T-cell (primary cell): ENCODE data around the gene NXPH2. TPM values are rescaled to one million over a fixed set of nuclear protein-coding genes. Genes with fewer than 3 reads are reported as not detected.

ENCODE experiments used
- ATAC-seq, 4 experiments: fragments of 200-7000 bp in 3 of 4; fragments of 150-1000 bp in 1 of 4; cut with Tn5 transposase; replicated peaks in 1 of 4; 1 replicate in 3 of 4; 2 replicates in 1 of 4; pipeline ENCODE4 v1.10.0; 2021; ENCODE audit warnings: moderate library complexity in 3 of 4, mild to moderate bottlenecking in 2 of 4, moderate number of reproducible peaks in 1 of 4
- CTCF ChIA-PET, 2 donors: fragments of 300-600 bp; sonication (Branson Sonifier 250); formaldehyde crosslinking; loops; one replicate each; lab custom pipeline; 2022; ENCODE audit warnings: antibody characterized with exemption in 2 of 2; lab: Charles Lee
- POLR2A ChIA-PET, 2 donors: fragments of 300-600 bp; sonication (Branson Sonifier 250); formaldehyde crosslinking; loops; one replicate each; lab custom pipeline; 2022; ENCODE audit warnings: antibody characterized with exemption in 2 of 2; lab: Charles Lee
- DNase-seq, 35 experiments: peaks; one replicate each; pipeline versions ENCODE4 v3.0.0 to v3.0.0-alpha.2; 2013 to 2023
- H3K27ac ChIP-seq: one replicate; pipeline ENCODE4 v1.5.1; 2013; ENCODE audit warnings: low read length
- H3K27me3 ChIP-seq, 2 experiments: replicated peaks in 1 of 2; 1 replicate in 1 of 2; 2 replicates in 1 of 2; pipeline versions ENCODE4 v1.6.1 to v1.7.0; 2013; ENCODE audit warnings: low read length in 1 of 2, mixed read lengths in 1 of 2; ENCODE audit not compliant: control insufficient read depth in 2 of 2, insufficient read depth in 2 of 2; ENCODE audit errors: extremely low read depth in 1 of 2
- H3K36me3 ChIP-seq, 2 donors: 1 replicate in 1 of 2; 2 replicates in 1 of 2; pipeline versions ENCODE4 v1.6.1 to v1.7.0; 2013; ENCODE audit warnings: low read length in 1 of 2; ENCODE audit not compliant: control insufficient read depth in 2 of 2, insufficient read depth in 1 of 2; ENCODE audit errors: extremely low read depth in 1 of 2
- H3K4me1 ChIP-seq, 2 experiments: 1 replicate in 1 of 2; 2 replicates in 1 of 2; pipeline versions ENCODE4 v1.6.1 to v1.7.0; 2013; ENCODE audit warnings: low read length in 2 of 2, mixed read lengths in 1 of 2; ENCODE audit not compliant: insufficient read depth in 2 of 2, control insufficient read depth in 1 of 2; ENCODE audit errors: extremely low read depth in 1 of 2
- H3K4me3 ChIP-seq, 2 donors: 1 replicate in 1 of 2; 2 replicates in 1 of 2; pipeline versions ENCODE4 v1.5.1 to v1.7.0; 2013; ENCODE audit warnings: mild to moderate bottlenecking in 2 of 2, low read length in 1 of 2, moderate library complexity in 1 of 2; ENCODE audit not compliant: control insufficient read depth in 1 of 2; ENCODE audit errors: extremely low read depth in 1 of 2
- H3K9me3 ChIP-seq: 2 replicates; pipeline ENCODE4 v1.7.0; 2013
- H3K27ac Mint-ChIP-seq, 2 donors: one replicate each; pipeline ENCODE4 v1.8.0; 2020 to 2021; ENCODE audit warnings: mild to moderate bottlenecking in 2 of 2, mixed read lengths in 2 of 2
- H3K27me3 Mint-ChIP-seq, 2 donors: one replicate each; pipeline ENCODE4 v1.8.0; 2021 to 2022; ENCODE audit warnings: mixed read lengths in 2 of 2
- H3K36me3 Mint-ChIP-seq: one replicate; pipeline ENCODE4 v1.8.0; 2021; ENCODE audit warnings: mixed read lengths
- H3K4me1 Mint-ChIP-seq, 3 donors: one replicate each; pipeline ENCODE4 v1.8.0; 2020 to 2022; ENCODE audit warnings: mixed read lengths in 3 of 3, mild to moderate bottlenecking in 1 of 3
- H3K4me3 Mint-ChIP-seq, 3 donors: one replicate each; pipeline ENCODE4 v1.8.0; 2020 to 2022; ENCODE audit warnings: mild to moderate bottlenecking in 3 of 3, mixed read lengths in 3 of 3, moderate library complexity in 3 of 3
- H3K9me3 Mint-ChIP-seq, 3 donors: one replicate each; pipeline ENCODE4 v1.8.0; 2020 to 2022; ENCODE audit warnings: mixed read lengths in 3 of 3
- WGBS: methylation state at CpG from one replicate; pipeline ENCODE4 v1.1.5; 2013; ENCODE audit warnings: missing lambda C conversion rate; ENCODE audit not compliant: insufficient coverage; 5-methylcytosine and 5-hydroxymethylcytosine counted together
- total RNA-seq, 35 experiments: library from RNA in 6 of 35; stranded (reverse) in 6 of 35; fragments of 120-200 nt in 1 of 35; gene quantifications; one replicate each; pipeline versions ENCODE4 v1.2.1 to v1.2.4 and lab custom pipeline; 2013 to 2026

NXPH2 gene
- total RNA-seq, 5 donors from 2014 or later (not counting 1 experiment from before 2014, with no cell fraction given): not detected

DNA sequence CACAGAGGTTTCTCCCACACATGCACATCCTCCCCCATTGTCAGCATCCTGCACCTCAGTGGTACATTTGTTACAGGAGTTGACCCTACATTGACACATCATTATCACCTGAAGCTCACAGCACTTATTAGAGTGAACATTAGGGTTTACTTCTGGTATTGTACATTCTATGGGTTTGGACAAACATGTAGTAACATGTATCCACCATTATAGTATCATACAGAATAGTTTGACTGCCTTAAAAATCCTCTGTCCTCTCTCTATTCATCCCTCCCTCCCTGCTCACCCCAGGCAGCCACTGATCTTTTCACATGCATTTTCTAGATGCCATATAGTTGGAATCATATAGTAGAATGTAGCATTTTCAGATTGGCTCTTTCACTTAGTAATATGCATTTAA, 53.5 kb downstream of the NXPH2 start:
- ATAC-seq (no peak), DNase-seq (no peak)
- no peaks in the 10 kb centered on the region for H3K9me3 ChIP-seq
- H3K27me3 Mint-ChIP-seq: peaks cover 2 to 4% of the 10 kb centered on the region in 2 donors
- H3K9me3 Mint-ChIP-seq: peaks cover 0 to 6% (median 0%) of the 10 kb centered on the region in 3 donors
- no peak overlapping the region for H3K4me3 Mint-ChIP-seq
- H3K4me1 Mint-ChIP-seq: no peaks in the 10 kb centered on the region
- no peaks in the 10 kb centered on the region for H3K36me3 ChIP-seq
- no peak overlapping the region for H3K27ac Mint-ChIP-seq
- POLR2A ChIA-PET: no interaction called here
- H3K27me3 ChIP-seq: no peaks in the 10 kb centered on the region
- no peak overlapping the region for H3K4me3 ChIP-seq
- no peak overlapping the region for H3K27ac ChIP-seq
- H3K4me1 ChIP-seq: no peaks in the 10 kb centered on the region
- CTCF ChIA-PET: no interaction called here
- H3K36me3 Mint-ChIP-seq: no peaks in the 10 kb centered on the region

DNA sequence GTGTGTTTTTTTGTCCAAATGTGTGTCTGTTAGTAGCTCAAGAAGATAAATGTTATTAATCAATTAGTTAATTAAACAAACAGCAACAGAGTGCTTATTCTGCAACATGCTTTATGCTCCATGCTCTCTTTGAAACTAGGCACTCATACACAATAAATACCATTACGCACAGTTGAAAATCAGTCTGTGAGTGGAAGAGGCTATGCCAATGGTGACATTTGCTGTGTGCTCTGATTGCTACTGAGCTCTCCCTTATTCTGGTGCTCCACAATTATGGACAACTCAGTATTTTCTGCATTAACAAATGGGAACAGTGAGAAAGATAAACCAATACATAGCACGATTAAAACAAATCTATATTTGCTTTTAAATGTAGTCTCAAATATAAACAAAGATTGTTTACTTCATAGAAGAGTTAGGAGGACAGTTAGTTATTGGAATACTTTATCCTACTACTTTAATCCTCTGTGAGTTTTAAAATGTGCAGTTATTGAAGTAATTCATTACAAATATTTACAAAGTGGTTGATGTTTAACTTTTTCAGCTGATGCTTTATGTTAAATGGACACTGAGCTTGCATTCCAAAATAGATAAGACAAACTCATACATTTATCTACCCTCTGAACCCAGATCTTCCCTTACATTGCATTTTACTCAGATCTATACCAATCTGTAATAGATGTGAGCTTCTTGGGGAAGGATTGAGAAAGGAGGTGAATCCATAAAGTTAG, 55.3 kb downstream of the NXPH2 start:
- ChIA-PET CTCF (interaction anchor here in 1 of 2 donors (0.8 kb wide), 1 partner anchor 14 kb away, joined by 3 read pairs; no protein-coding TSS in a partner anchor), POLR2A (no interaction called here)
- DNase-seq (no peak), ATAC-seq (no peak)
- H3K36me3 ChIP-seq: no peaks in the 10 kb centered on the region
- no CpG with 5 or more reads among the region's 2 CpGs for WGBS
- no peak overlapping the region for H3K4me3 Mint-ChIP-seq
- H3K36me3 Mint-ChIP-seq: no peaks in the 10 kb centered on the region
- peaks cover 0 to 6% (median 0%) of the 10 kb centered on the region in 3 donors for H3K9me3 Mint-ChIP-seq
- no peaks in the 10 kb centered on the region for H3K4me1 Mint-ChIP-seq
- H3K9me3 ChIP-seq: no peaks in the 10 kb centered on the region
- H3K27ac ChIP-seq: no peak overlapping the region
- no peak overlapping the region for H3K27ac Mint-ChIP-seq
- no peaks in the 10 kb centered on the region for H3K4me1 ChIP-seq
- peaks cover 0 to 2% of the 10 kb centered on the region in 2 donors for H3K27me3 Mint-ChIP-seq
- no peak overlapping the region for H3K4me3 ChIP-seq
- H3K27me3 ChIP-seq: no peaks in the 10 kb centered on the region

DNA sequence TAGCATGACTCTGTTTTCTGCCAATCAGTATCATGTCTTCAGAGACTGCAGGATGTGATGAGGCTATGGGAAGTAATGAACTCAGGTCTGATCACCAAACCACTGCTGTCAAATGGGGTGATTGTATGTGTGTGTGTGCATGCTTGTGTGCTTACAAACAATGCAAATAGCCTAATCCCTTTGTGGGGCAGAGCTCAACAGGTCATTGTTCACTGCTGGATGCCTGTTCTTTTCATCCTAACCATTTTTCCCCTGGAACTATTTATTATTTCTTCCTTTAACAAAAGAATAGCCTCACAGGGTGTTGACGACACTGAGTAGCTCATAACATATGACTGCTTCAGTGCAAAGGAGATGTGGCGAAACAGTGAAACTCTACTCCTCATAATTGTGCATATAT, 55.9 kb downstream of the NXPH2 start:
- DNase-seq: no peak

DNA sequence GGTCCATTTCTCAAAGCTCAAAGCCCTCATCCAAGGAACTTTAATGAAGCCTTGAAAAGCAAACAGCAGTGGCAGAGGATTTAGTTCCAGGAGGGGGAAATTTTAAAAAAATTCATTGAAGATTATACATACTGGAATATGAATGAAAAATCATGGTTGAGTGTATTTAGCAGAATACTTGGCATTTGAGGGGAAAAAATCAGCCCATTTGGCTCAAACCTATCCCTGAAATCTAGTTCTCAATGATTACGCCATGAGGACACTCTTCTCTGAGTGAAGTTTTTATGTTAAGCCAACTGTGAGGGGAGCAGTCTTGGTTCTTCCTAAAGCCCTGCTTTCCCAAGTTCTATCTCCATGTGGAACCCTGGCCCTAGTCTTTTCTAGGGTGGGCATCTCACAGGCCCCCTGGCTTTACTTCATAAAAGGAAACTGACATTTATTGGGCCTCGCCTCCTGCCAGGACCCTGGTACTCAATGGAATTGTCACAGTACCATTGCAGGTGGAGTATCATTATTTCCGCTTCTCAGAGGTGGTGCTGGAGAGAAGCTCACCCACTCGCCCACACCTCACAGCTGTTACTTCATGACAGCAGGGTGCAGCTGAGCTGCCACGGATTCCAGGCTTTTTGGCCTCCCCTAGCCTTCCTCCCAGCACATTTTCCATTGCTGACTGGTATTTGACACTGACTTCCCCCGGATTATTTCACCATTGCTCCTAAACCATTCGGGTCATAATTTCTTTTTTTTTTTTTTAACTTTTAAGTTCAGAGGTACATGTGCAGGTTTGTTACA, 56.8 kb downstream of the NXPH2 start:
- no peak for DNase-seq
- 65% methylated on average over 4 of the region's 7 CpGs for WGBS
- Histone ChIP-seq H3K27me3 (no peaks in the 10 kb centered on the region), H3K36me3 (no peaks in the 10 kb centered on the region), H3K9me3 (no peaks in the 10 kb centered on the region), H3K4me3 (no peak overlapping the region), H3K27ac (no peak overlapping the region), H3K4me1 (no peaks in the 10 kb centered on the region)
- Mint-ChIP-seq H3K4me1 (no peaks in the 10 kb centered on the region), H3K36me3 (no peaks in the 10 kb centered on the region), H3K27ac (no peak overlapping the region), H3K4me3 (no peak overlapping the region), H3K9me3 (no peaks in the 10 kb centered on the region), H3K27me3 (peaks cover 0 to 2% of the 10 kb centered on the region in 2 donors)
- CTCF ChIA-PET: no interaction called here
- ATAC-seq: no peak
- POLR2A ChIA-PET: no interaction called here

More for the DNA sequence above, 55.9 kb downstream of the NXPH2 start:
- peaks cover 0 to under 1% (median 0%) of the 10 kb centered on the region in 3 donors for H3K9me3 Mint-ChIP-seq
- no peak for ATAC-seq
- Histone ChIP-seq H3K4me3 (no peak overlapping the region), H3K36me3 (no peaks in the 10 kb centered on the region), H3K9me3 (no peaks in the 10 kb centered on the region), H3K4me1 (no peaks in the 10 kb centered on the region), H3K27ac (no peak overlapping the region), H3K27me3 (no peaks in the 10 kb centered on the region)
- H3K4me1 Mint-ChIP-seq: no peaks in the 10 kb centered on the region
- ChIA-PET POLR2A (interaction anchor here in 1 of 2 donors (0.6 kb wide), 1 partner anchor 20 kb away, joined by 5 read pairs; no protein-coding TSS in a partner anchor), CTCF (interaction anchor here in 1 of 2 donors (0.8 kb wide), 1 partner anchor 14 kb away, joined by 3 read pairs; no protein-coding TSS in a partner anchor)
- no peaks in the 10 kb centered on the region for H3K36me3 Mint-ChIP-seq
- H3K4me3 Mint-ChIP-seq: no peak overlapping the region
- WGBS: no CpG with 5 or more reads among the region's 2 CpGs
- no peak overlapping the region for H3K27ac Mint-ChIP-seq
- peaks cover 0 to 2% of the 10 kb centered on the region in 2 donors for H3K27me3 Mint-ChIP-seq

DNA sequence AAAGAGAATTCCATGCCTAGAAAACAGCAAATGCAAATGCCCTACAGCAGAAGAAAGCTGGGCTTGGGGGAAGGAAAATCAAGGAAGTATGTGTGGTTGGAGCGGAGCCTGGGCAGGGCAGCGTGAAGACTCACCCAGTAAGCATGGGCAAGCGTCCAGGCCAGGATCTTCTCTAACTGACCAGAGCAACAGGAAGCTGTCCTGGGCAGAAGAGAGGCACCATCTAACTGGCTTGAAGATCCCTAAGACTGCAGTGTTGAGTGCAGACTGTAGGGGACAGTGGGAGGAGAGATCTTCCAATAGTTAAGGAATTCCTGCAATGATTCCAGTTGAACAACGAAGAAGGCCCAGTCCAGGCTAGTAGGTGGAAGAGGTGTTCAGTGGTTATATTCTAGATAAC, 57.9 kb downstream of the NXPH2 start:
- H3K27ac Mint-ChIP-seq: no peak overlapping the region
- H3K27ac ChIP-seq: no peak overlapping the region

DNA sequence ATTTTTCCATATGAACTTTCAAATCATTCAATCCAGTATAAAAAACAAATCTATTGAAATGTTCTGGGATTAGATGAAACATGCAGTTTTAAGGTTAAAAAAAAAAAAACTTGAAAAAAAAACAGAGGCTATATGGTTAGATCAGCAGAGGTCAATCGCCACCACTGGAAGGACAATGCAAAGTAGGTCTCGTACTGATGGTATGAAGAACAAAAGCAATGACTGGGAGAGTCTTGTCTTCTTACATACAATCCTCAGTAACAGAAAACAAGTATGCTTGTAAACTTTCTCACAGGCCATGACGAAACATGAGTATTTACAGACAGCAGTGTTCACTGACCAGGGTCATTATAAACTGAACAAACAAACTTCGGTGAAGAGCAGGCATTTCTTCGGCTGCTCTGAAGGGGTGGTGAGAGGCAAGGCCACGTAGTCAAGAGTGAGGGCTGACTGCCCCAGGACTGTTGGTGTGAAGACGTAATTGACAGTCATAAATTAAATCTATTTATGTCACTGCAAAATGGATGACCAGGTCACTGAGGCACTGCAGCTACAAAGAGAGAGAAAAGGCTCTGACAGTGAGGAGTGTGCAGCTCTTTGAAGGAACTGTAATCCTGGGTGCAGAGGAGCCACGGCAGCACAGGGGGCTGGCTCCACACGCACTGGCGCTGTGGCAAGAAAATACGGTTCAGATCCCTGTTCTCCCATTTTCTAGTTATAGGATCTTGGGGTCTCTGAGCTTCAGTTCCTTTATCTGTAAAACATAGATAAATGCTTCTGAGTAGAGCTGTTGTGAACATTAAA, 60.0 kb downstream of the NXPH2 start:
- no peaks in the 10 kb centered on the region for H3K9me3 Mint-ChIP-seq
- Histone ChIP-seq H3K27me3 (no peaks in the 10 kb centered on the region), H3K4me1 (no peaks in the 10 kb centered on the region), H3K36me3 (no peaks in the 10 kb centered on the region), H3K9me3 (no peaks in the 10 kb centered on the region), H3K27ac (no peak overlapping the region), H3K4me3 (no peak overlapping the region)
- no peak for DNase-seq
- no peaks in the 10 kb centered on the region for H3K36me3 Mint-ChIP-seq
- 93% methylated on average over 3 of the region's 11 CpGs for WGBS
- no peaks in the 10 kb centered on the region for H3K4me1 Mint-ChIP-seq
- POLR2A ChIA-PET: no interaction called here
- CTCF ChIA-PET: no interaction called here
- H3K27me3 Mint-ChIP-seq: peaks cover 0 to 5% of the 10 kb centered on the region in 2 donors
- no peak for ATAC-seq
- no peak overlapping the region for H3K27ac Mint-ChIP-seq
- H3K4me3 Mint-ChIP-seq: no peak overlapping the region

More for the DNA sequence above, 57.9 kb downstream of the NXPH2 start:
- no peaks in the 10 kb centered on the region for H3K4me1 Mint-ChIP-seq
- no peaks in the 10 kb centered on the region for H3K36me3 ChIP-seq
- DNase-seq (no peak), ATAC-seq (no peak)
- no peaks in the 10 kb centered on the region for H3K27me3 ChIP-seq
- no peak overlapping the region for H3K4me3 ChIP-seq
- no peak overlapping the region for H3K4me3 Mint-ChIP-seq
- H3K36me3 Mint-ChIP-seq: no peaks in the 10 kb centered on the region
- 82% methylated on average over 3 of the region's 4 CpGs for WGBS
- H3K9me3 ChIP-seq: no peaks in the 10 kb centered on the region
- peaks cover 0 to 4% of the 10 kb centered on the region in 2 donors for H3K27me3 Mint-ChIP-seq
- ChIA-PET POLR2A (no interaction called here), CTCF (interaction anchor here in 1 of 2 donors (0.5 to 1.0 kb wide), 2 partner anchors 19 to 469 kb away, joined by 3 read pairs; no protein-coding TSS in a partner anchor)
- no peaks in the 10 kb centered on the region for H3K9me3 Mint-ChIP-seq
- H3K4me1 ChIP-seq: no peaks in the 10 kb centered on the region
